ENCODE measurements around the gene RREB1.

Gene RREB1

GRCh38 chr6:7282097-7282906, 174.5 kb downstream of the RREB1 start:
- in situ Hi-C loops (cut with HindIII; ENCODE audit: low sequenced_read_pairs): loop anchor here (25.0 kb wide), 1 partner anchor 330 kb away; no protein-coding TSS in a partner anchor

GRCh38 chr6:7283676-7284075, 175.9 kb downstream of the RREB1 start:
- in situ Hi-C loops (cut with HindIII; ENCODE audit: low sequenced_read_pairs): loop anchor here (25.0 kb wide), 1 partner anchor 329 kb away; no protein-coding TSS in a partner anchor

- in situ Hi-C loops (cut with HindIII; ENCODE audit: low sequenced_read_pairs): loop anchor here (25.0 kb wide), 1 partner anchor 327 kb away; no protein-coding TSS in a partner anchor
Measured at GRCh38 chr6:7285416-7285815, 177.7 kb downstream of the RREB1 start.

- in situ Hi-C loops (cut with HindIII; ENCODE audit: low sequenced_read_pairs): loop anchor here (25.0 kb wide), 1 partner anchor 322 kb away; no protein-coding TSS in a partner anchor
Measured at GRCh38 chr6:7290079-7290478, 182.3 kb downstream of the RREB1 start.

- in situ Hi-C loops (cut with HindIII; ENCODE audit: low sequenced_read_pairs): loop anchor here (25.0 kb wide), 1 partner anchor 320 kb away; no protein-coding TSS in a partner anchor
Measured at GRCh38 chr6:7292596-7293255, 185.0 kb downstream of the RREB1 start.

GRCh38 chr6:7295916-7296315, 188.2 kb downstream of the RREB1 start:
- in situ Hi-C loops (cut with HindIII; ENCODE audit: low sequenced_read_pairs): loop anchor here (25.0 kb wide), 1 partner anchor 316 kb away; no protein-coding TSS in a partner anchor

- in situ Hi-C loops (cut with HindIII; ENCODE audit: low sequenced_read_pairs): loop anchor here (25.0 kb wide), 1 partner anchor 316 kb away; no protein-coding TSS in a partner anchor
Measured at GRCh38 chr6:7296602-7297001, 188.8 kb downstream of the RREB1 start.

GRCh38 chr6:7298113-7298512, 190.4 kb downstream of the RREB1 start:
- in situ Hi-C loops (cut with HindIII; ENCODE audit: low sequenced_read_pairs): loop anchor here (25.0 kb wide), 1 partner anchor 314 kb away; no protein-coding TSS in a partner anchor

- in situ Hi-C loops (cut with HindIII; ENCODE audit: low sequenced_read_pairs): no loop called here
Measured at GRCh38 chr6:7300926-7301325, 193.2 kb downstream of the RREB1 start.
